Ovary (tissue), 9 donors: ENCODE measurements around the gene SURF2. TPM values are rescaled to one million over a fixed set of nuclear protein-coding genes. Genes with fewer than 3 reads are reported as not detected.

Experiments
- DNase-seq, 5 donors: peaks; one replicate each; pipeline ENCODE4 v3.0.0-alpha.2; 2019 to 2020
- H3K27ac ChIP-seq, 2 donors: fragments of 200-600 bp; one replicate each; pipeline versions ENCODE4 v1.5.1 to v1.8.0; 2019 to 2022
- H3K27me3 ChIP-seq: fragments of 200-600 bp; one replicate; pipeline ENCODE4 v1.8.0; 2022
- H3K36me3 ChIP-seq: fragments of 200-600 bp; sonication (generic); one replicate; pipeline ENCODE4 v1.5.1; 2019
- H3K4me1 ChIP-seq: one replicate; pipeline ENCODE4 v1.8.1; 2013; ENCODE audit warnings: mild to moderate bottlenecking, moderate library complexity; ENCODE audit not compliant: insufficient read depth
- H3K4me3 ChIP-seq: fragments of 200-600 bp; sonication (generic); one replicate; pipeline ENCODE4 v1.5.1; 2017
- H3K9me3 ChIP-seq, 2 donors: fragments of 200-600 bp in 1 of 2; sonication (generic) in 1 of 2; one replicate each; pipeline versions ENCODE4 v1.5.1 to v1.8.1; 2013 to 2019; ENCODE audit warnings: mild to moderate bottlenecking in 1 of 2, moderate library complexity in 1 of 2
- EP300 ChIP-seq: sonication (generic); formaldehyde crosslinking; IDR thresholded peaks from one replicate; pipeline ENCODE4 v1.6.1; 2017; ENCODE audit warnings: antibody characterized with exemption
- POLR2A ChIP-seq: fragments of 450-650 bp; IDR thresholded peaks from one replicate; pipeline ENCODE4 v1.6.1; 2017; ENCODE audit warnings: antibody characterized with exemption, mild to moderate bottlenecking, moderate library complexity
- WGBS, 3 donors: extraction: QIAGEN DNeasy Blood & Tissue Kit in 1 of 3; methylation state at CpG; one replicate each; pipeline versions ENCODE4 v1.1.5 to v1.1.7; 2013 to 2017; 5-methylcytosine and 5-hydroxymethylcytosine counted together
- intact Hi-C, 4 donors: fragments of 100-400 bp; cut with DNase I; formaldehyde crosslinking; loops; one replicate each; pipeline versions ENCODE4 v1.11.0 to v1.15.1; 2022 to 2023
- polyA plus RNA-seq, 2 donors: library from polyadenylated mRNA; stranded (reverse); fragments of 200-250 nt in 1 of 2; fragments of 350-450 nt in 1 of 2; fragmentation: Illumina TruSeq in 1 of 2; extraction: RNeasy Lipid Tissue Mini Kit (QIAGEN cat#74804) in 1 of 2; gene quantifications; one replicate each; pipeline ENCODE4 v1.2.3, GENCODE V29; 2013 to 2014
- total RNA-seq, 7 donors: library from RNA; depleted of rRNA in 2 of 7; stranded (reverse); fragments of >200 nt in 2 of 7; fragmentation: NEBNext Ultra II Directional in 3 of 7; extraction: Animal tissue kit (Norgen Biotek cat#: 25700) in 3 of 7; gene quantifications; one replicate each; pipeline versions ENCODE4 v1.1.0 to v1.2.4, GENCODE V29; 2016 to 2023
- TF ChIP-seq, protein P1 (sequence below), 3 donors: fragments of 450-650 bp in 2 of 3; fragments of 200-600 bp in 1 of 3; IDR thresholded peaks; one replicate each; pipeline versions ENCODE4 v1.5.1 to v1.8.0; 2016 to 2022; ENCODE audit warnings: antibody characterized with exemption in 3 of 3, mild to moderate bottlenecking in 1 of 3
- donor health status: DM: no; HTN: no; CAD: no; lungs with moderate emphysema.
- donor health status: DM: no; HTN: no; CAD: no.
- donor health status: Bipolar disorder and iron deficiency.
- donor health status: DM: yes; HTN: yes; CAD: no.
- donor health status: DM: no; HTN: no; CAD: no.
- donor health status: DM: yes; HTN: yes; CAD: no.

The SURF2 gene
- total and polyA plus RNA-seq, 9 donors: 8.6 to 30.4 (median 15.8) TPM

DNA sequence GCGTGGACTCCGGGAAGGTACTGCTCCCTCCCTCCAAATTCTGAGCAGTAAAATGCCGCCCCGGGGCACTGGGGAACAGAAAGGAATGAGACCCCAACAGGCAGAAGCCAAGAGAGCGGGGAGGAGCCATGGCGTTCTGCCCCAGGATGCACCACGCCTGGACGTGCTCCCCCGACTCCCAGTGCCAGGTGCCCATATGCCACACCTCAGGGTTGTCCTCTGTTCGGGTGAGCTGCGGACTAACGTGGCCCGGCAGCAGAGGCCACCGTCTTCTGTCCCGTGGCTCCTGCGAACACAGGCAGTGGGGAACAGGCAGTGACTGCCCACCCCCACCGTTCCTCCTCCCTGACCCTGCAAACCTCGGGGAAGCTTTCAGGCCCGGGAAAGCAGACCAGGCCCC lies 25.1 kb upstream of the SURF2 start:
- intact Hi-C loops: loop anchor here in 2 of 4 donors (5.0 kb wide), 2 partner anchors 144 to 149 kb away; no protein-coding TSS in a partner anchor
- H3K9me3 ChIP-seq: no peaks in the 10 kb centered on the region
- TF ChIP-seq EP300 (no peak), POLR2A (no peak)
- TF ChIP-seq, protein P1, sequence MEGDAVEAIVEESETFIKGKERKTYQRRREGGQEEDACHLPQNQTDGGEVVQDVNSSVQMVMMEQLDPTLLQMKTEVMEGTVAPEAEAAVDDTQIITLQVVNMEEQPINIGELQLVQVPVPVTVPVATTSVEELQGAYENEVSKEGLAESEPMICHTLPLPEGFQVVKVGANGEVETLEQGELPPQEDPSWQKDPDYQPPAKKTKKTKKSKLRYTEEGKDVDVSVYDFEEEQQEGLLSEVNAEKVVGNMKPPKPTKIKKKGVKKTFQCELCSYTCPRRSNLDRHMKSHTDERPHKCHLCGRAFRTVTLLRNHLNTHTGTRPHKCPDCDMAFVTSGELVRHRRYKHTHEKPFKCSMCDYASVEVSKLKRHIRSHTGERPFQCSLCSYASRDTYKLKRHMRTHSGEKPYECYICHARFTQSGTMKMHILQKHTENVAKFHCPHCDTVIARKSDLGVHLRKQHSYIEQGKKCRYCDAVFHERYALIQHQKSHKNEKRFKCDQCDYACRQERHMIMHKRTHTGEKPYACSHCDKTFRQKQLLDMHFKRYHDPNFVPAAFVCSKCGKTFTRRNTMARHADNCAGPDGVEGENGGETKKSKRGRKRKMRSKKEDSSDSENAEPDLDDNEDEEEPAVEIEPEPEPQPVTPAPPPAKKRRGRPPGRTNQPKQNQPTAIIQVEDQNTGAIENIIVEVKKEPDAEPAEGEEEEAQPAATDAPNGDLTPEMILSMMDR (IDR thresholded peaks at IDR 0.05): no peak
- H3K27ac ChIP-seq: no peak overlapping the region
- no peak overlapping the region for H3K4me3 ChIP-seq
- peaks cover 3% of the 10 kb centered on the region for H3K4me1 ChIP-seq
- no peaks in the 10 kb centered on the region for H3K36me3 ChIP-seq
- no peaks in the 10 kb centered on the region for H3K27me3 ChIP-seq
- 70 to 84% (median 78%) methylated on average over 19 of the region's 19 CpGs for WGBS, 3 donors
- peak in 2 of 5 donors; percentile 20 to 33 for DNase-seq

DNA sequence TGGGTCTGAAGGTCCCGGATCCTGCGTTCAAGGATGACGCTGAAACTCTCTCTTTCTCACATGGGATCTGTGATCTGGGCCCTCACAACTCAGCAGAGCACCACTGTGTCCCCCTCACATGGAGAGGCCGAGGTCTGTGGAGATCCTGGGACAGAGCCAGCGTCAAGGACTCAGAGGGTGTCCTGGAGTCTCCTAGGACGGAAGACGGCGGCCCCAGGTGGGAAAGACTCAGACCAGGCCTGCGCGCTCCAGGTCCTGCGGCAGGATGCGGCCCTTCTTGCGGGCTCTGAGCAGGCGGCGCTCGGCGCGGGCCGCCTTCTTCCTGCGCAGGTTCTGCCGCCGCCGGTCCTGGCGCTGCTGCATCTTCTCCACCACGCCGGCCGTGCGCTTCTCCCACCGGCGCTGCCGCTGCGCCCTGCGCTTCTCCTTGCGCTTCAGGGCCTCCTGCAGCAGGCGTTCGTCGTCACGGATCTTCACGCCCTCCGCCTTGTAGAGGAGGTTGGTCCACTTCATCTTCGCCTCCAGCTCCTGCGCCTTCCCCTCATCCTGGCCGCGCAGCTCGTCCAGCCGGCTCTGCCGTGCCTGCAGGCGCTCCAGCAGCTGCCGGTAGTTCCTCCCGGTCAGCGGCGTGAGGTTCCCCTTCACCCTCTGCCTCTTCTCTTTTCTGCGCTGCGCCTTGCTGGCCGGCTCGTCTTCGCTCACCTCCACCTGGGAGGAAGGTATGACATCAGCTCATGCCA lies 24.5 kb upstream of the SURF2 start:
- intact Hi-C loops: loop anchor here in 2 of 4 donors (5.0 kb wide), 2 partner anchors 145 to 150 kb away; no protein-coding TSS in a partner anchor
- H3K27me3 ChIP-seq: no peaks in the 10 kb centered on the region
- peaks cover 5% of the 10 kb centered on the region for H3K4me1 ChIP-seq
- no peak overlapping the region for H3K4me3 ChIP-seq
- peak in 2 of 5 donors; percentile 19 to 34 for DNase-seq
- H3K36me3 ChIP-seq: no peaks in the 10 kb centered on the region
- H3K9me3 ChIP-seq: no peaks in the 10 kb centered on the region
- TF ChIP-seq, protein P1 (IDR thresholded peaks at IDR 0.05): no peak
- TF ChIP-seq POLR2A (no peak), EP300 (no peak)
- no peak overlapping the region for H3K27ac ChIP-seq
- WGBS, 3 donors: 92 to 94% (median 92%) methylated on average over 57 of the region's 57 CpGs

- H3K36me3 ChIP-seq: no peaks in the 10 kb centered on the region
- H3K27ac ChIP-seq: no peak overlapping the region
- TF ChIP-seq POLR2A: no peak
- TF ChIP-seq, protein P1 (IDR thresholded peaks at IDR 0.05): no peak
- TF ChIP-seq EP300: no peak
- no peaks in the 10 kb centered on the region for H3K27me3 ChIP-seq
- intact Hi-C loops: loop anchor here in 2 of 4 donors (5.0 kb wide), 2 partner anchors 145 to 150 kb away; no protein-coding TSS in a partner anchor
- no peaks in the 10 kb centered on the region for H3K9me3 ChIP-seq
- peak in 1 of 5 donors; percentile 32 for DNase-seq
- no peak overlapping the region for H3K4me3 ChIP-seq
- peaks cover 5% of the 10 kb centered on the region for H3K4me1 ChIP-seq
- WGBS, 3 donors: 84 to 94% (median 90%) methylated on average over 20 of the region's 20 CpGs
Measured at GRCh38 chr9:133332381-133332730, 24.0 kb upstream of the SURF2 start.

DNA sequence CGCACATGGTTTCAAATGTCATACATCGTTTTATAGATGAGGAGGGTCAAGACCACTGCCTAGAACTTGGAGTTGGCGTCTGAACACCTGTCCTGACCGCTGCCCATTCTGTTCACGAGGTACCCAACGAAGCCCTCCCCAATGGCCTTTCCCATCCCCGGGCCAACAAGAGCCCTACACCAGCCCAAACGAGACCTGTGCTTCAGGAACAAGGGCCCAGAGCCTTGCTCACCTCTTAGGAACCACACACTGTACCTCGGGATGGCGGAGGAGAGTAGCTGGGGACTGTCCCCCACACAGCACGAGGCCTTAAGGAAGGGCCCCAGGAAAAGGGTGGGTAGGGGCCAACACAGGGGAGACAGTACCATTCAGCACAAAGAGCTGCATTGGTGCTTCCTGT lies 23.3 kb upstream of the SURF2 start:
- TF ChIP-seq, protein P1 (IDR thresholded peaks at IDR 0.05): no peak
- no peak for TF ChIP-seq EP300
- no peak for TF ChIP-seq POLR2A
- 90 to 93% (median 90%) methylated on average over 11 of the region's 11 CpGs for WGBS, 3 donors
- intact Hi-C loops: loop anchor here in 2 of 4 donors (5.0 kb wide), 2 partner anchors 146 to 151 kb away; no protein-coding TSS in a partner anchor
- H3K4me3 ChIP-seq: no peak overlapping the region
- peaks cover 5% of the 10 kb centered on the region for H3K4me1 ChIP-seq
- no peaks in the 10 kb centered on the region for H3K36me3 ChIP-seq
- no peaks in the 10 kb centered on the region for H3K27me3 ChIP-seq
- no peaks in the 10 kb centered on the region for H3K9me3 ChIP-seq
- peak in 1 of 5 donors; percentile 15 for DNase-seq
- no peak overlapping the region for H3K27ac ChIP-seq
